MM.1S (cell line): ENCODE data around the gene PARD6G.

Experiments
- DNase-seq: peaks from one replicate; pipeline ENCODE4 v3.0.0-alpha.2; 2015
- H2AFZ ChIP-seq: fragments of 300-600 bp; sonication (generic); 2 replicates; pipeline ENCODE4 v1.6.0; 2016; ENCODE audit warnings: antibody characterized with exemption, low read length
- H3F3A ChIP-seq: fragments of 300-600 bp; sonication (generic); 2 replicates; pipeline ENCODE4 v1.6.1; 2016; ENCODE audit warnings: mild to moderate bottlenecking, antibody characterized with exemption, low read length, moderate library complexity, mixed read lengths; ENCODE audit not compliant: insufficient read depth
- H3K27ac ChIP-seq: fragments of 300-600 bp; sonication (generic); 2 replicates; pipeline ENCODE4 v1.5.1; 2016; ENCODE audit warnings: mild to moderate bottlenecking, low read length
- H3K27me3 ChIP-seq: fragments of 300-600 bp; sonication (generic); replicated peaks from 2 replicates; pipeline ENCODE4 v1.6.0; 2016; ENCODE audit warnings: low read length; ENCODE audit not compliant: insufficient read depth
- H3K36me3 ChIP-seq: fragments of 300-600 bp; sonication (generic); replicated peaks from 2 replicates; pipeline ENCODE4 v1.6.1; 2016; ENCODE audit warnings: mild to moderate bottlenecking, low read length, mixed read lengths; ENCODE audit not compliant: insufficient read depth
- H3K4me1 ChIP-seq: fragments of 300-600 bp; sonication (generic); 2 replicates; pipeline ENCODE4 v1.6.1; 2016; ENCODE audit warnings: low read length, mixed read lengths
- H3K4me2 ChIP-seq: fragments of 300-600 bp; sonication (generic); 2 replicates; pipeline ENCODE4 v1.6.0; 2016; ENCODE audit warnings: low read depth, low read length
- H3K4me3 ChIP-seq: fragments of 300-600 bp; sonication (generic); 2 replicates; pipeline ENCODE4 v1.5.1; 2016; ENCODE audit warnings: low read length, mixed read lengths
- H3K79me2 ChIP-seq: fragments of 300-600 bp; sonication (generic); 2 replicates; pipeline ENCODE4 v1.6.1; 2016; ENCODE audit warnings: mixed run types, low read length, mixed read lengths
- H3K9ac ChIP-seq: fragments of 300-600 bp; sonication (generic); 2 replicates; pipeline ENCODE4 v1.6.1; 2016; ENCODE audit warnings: low read length, mixed read lengths
- H3K9me2 ChIP-seq: fragments of 300-600 bp; sonication (generic); replicated peaks from 2 replicates; pipeline ENCODE4 v1.6.1; 2016; ENCODE audit warnings: mild to moderate bottlenecking, low read length, mixed read lengths; ENCODE audit not compliant: insufficient read depth
- H3K9me3 ChIP-seq: fragments of 300-600 bp; sonication (generic); replicated peaks from 2 replicates; pipeline ENCODE4 v1.6.1; 2016; ENCODE audit warnings: mild to moderate bottlenecking, low read length, mixed read lengths; ENCODE audit not compliant: insufficient read depth
- H4K20me1 ChIP-seq: fragments of 300-600 bp; sonication (generic); 2 replicates; pipeline ENCODE4 v1.6.1; 2016; ENCODE audit warnings: mild to moderate bottlenecking, low read length, moderate library complexity, mixed read lengths; ENCODE audit not compliant: insufficient read depth
- EZH2 ChIP-seq: fragments of 300-600 bp; sonication (generic); optimal IDR thresholded peaks from 2 replicates; pipeline ENCODE3; 2017; ENCODE audit warnings: low read depth, mild to moderate bottlenecking, antibody characterized with exemption, low read length, mixed read lengths
- EZH2phosphoT487 ChIP-seq: fragments of 300-600 bp; sonication (generic); IDR thresholded peaks from 2 replicates; pipeline ENCODE4 v1.6.1; 2018; ENCODE audit warnings: antibody characterized with exemption, low read length
- TF ChIP-seq, protein P1 (sequence below): fragments of 300-600 bp; sonication (generic); IDR thresholded peaks from 2 replicates; pipeline ENCODE4 v1.5.1; 2016; ENCODE audit warnings: antibody characterized with exemption, low read length, mixed read lengths

Gene PARD6G

GRCh38 chr18:80148326-80149199 lies 98.8 kb downstream of the PARD6G start:
- Histone ChIP-seq H3K79me2 (no peaks in the 10 kb centered on the region), H3K4me1 (no peaks in the 10 kb centered on the region), H3K9me2 (no peaks in the 10 kb centered on the region), H3K36me3 (no peaks in the 10 kb centered on the region), H4K20me1 (no peaks in the 10 kb centered on the region), H3K27me3 (no peaks in the 10 kb centered on the region), H3K27ac (peak overlapping the region; percentile 29; the same call in 1 of the 2 replicates), H3K9me3 (no peaks in the 10 kb centered on the region), H3K4me2 (peak overlapping the region; percentile 67; the same call in 1 of the 2 replicates), H3K4me3 (peak overlapping the region; percentile 68), H3F3A (no peaks in the 10 kb centered on the region), H2AFZ (peak overlapping the region; percentile 30), H3K9ac (peak overlapping the region; percentile 42; the same call in 1 of the 2 replicates)
- TF ChIP-seq, protein P1, sequence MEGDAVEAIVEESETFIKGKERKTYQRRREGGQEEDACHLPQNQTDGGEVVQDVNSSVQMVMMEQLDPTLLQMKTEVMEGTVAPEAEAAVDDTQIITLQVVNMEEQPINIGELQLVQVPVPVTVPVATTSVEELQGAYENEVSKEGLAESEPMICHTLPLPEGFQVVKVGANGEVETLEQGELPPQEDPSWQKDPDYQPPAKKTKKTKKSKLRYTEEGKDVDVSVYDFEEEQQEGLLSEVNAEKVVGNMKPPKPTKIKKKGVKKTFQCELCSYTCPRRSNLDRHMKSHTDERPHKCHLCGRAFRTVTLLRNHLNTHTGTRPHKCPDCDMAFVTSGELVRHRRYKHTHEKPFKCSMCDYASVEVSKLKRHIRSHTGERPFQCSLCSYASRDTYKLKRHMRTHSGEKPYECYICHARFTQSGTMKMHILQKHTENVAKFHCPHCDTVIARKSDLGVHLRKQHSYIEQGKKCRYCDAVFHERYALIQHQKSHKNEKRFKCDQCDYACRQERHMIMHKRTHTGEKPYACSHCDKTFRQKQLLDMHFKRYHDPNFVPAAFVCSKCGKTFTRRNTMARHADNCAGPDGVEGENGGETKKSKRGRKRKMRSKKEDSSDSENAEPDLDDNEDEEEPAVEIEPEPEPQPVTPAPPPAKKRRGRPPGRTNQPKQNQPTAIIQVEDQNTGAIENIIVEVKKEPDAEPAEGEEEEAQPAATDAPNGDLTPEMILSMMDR: no peak
- TF ChIP-seq EZH2phosphoT487: no peak
- TF ChIP-seq EZH2: no peak
- DNase-seq: no peak

- TF ChIP-seq EZH2phosphoT487 (no peak), EZH2 (no peak)
- TF ChIP-seq, protein P1: no peak
- peak overlapping the region; percentile 29; the same call in 1 of the 2 replicates for H3K27ac ChIP-seq
- no peaks in the 10 kb centered on the region for H3K27me3 ChIP-seq
- peak overlapping the region; percentile 44; the same call in 1 of the 2 replicates for H3K9ac ChIP-seq
- no peaks in the 10 kb centered on the region for H3K9me3 ChIP-seq
- no peaks in the 10 kb centered on the region for H3K4me1 ChIP-seq
- peak; percentile 83 for DNase-seq
- H3K9me2 ChIP-seq: no peaks in the 10 kb centered on the region
- peak overlapping the region; percentile 30 for H2AFZ ChIP-seq
- no peaks in the 10 kb centered on the region for H3K36me3 ChIP-seq
- H3F3A ChIP-seq: no peaks in the 10 kb centered on the region
- no peaks in the 10 kb centered on the region for H4K20me1 ChIP-seq
- H3K4me2 ChIP-seq: peak overlapping the region; percentile 67
- no peaks in the 10 kb centered on the region for H3K79me2 ChIP-seq
- H3K4me3 ChIP-seq: peak overlapping the region; percentile 68
Measured at GRCh38 chr18:80147418-80148325, 99.6 kb downstream of the PARD6G start.

GRCh38 chr18:80147037-80147417 lies 100.3 kb downstream of the PARD6G start:
- H3K9me2 ChIP-seq: no peaks in the 10 kb centered on the region
- no peaks in the 10 kb centered on the region for H3F3A ChIP-seq
- no peaks in the 10 kb centered on the region for H3K27me3 ChIP-seq
- H3K9me3 ChIP-seq: no peaks in the 10 kb centered on the region
- DNase-seq: no peak
- H3K27ac ChIP-seq: peak overlapping the region; percentile 29; the same call in 1 of the 2 replicates
- H4K20me1 ChIP-seq: no peaks in the 10 kb centered on the region
- peak overlapping the region; percentile 68 for H3K4me3 ChIP-seq
- H2AFZ ChIP-seq: peak overlapping the region; percentile 30
- no peaks in the 10 kb centered on the region for H3K4me1 ChIP-seq
- peak overlapping the region; percentile 44; the same call in 1 of the 2 replicates for H3K9ac ChIP-seq
- TF ChIP-seq EZH2 (no peak), EZH2phosphoT487 (no peak)
- TF ChIP-seq, protein P1: no peak
- H3K79me2 ChIP-seq: no peaks in the 10 kb centered on the region
- H3K4me2 ChIP-seq: peak overlapping the region; percentile 67
- no peaks in the 10 kb centered on the region for H3K36me3 ChIP-seq
